Adipose tissue (tissue), 3 donors: ENCODE results near the gene NOS1. TPM values are rescaled to one million over a fixed set of nuclear protein-coding genes. Genes with fewer than 3 reads are reported as not detected.
"Not testable (repeated sequence)": the region's sequence is repeated elsewhere in the genome, so short reads cannot be mapped to it uniquely, and the experiment has no call there.

Experiments used
- H3K27ac ChIP-seq: one replicate; pipeline ENCODE4 v1.5.1; 2013; ENCODE audit warnings: low read depth, low read length
- WGBS, 3 donors: extraction: QIAGEN DNeasy Blood & Tissue Kit; methylation state at CpG; one replicate each; pipeline ENCODE4 v1.1.7; 2013; 5-methylcytosine and 5-hydroxymethylcytosine counted together
- polyA plus RNA-seq, 3 donors: library from polyadenylated mRNA; stranded (reverse); fragments of 200-250 nt; gene quantifications; one replicate each; pipeline ENCODE4 v1.2.3, GENCODE V29; 2013
- donor health status: healthy with polysubstance abuse.
- donor health status: Bipolar disorder and iron deficiency.
- donor health status: healthy.

Gene NOS1
- polyA plus RNA-seq, 3 donors, result under 0.01 to 0.13 (median 0.04) TPM

DNA sequence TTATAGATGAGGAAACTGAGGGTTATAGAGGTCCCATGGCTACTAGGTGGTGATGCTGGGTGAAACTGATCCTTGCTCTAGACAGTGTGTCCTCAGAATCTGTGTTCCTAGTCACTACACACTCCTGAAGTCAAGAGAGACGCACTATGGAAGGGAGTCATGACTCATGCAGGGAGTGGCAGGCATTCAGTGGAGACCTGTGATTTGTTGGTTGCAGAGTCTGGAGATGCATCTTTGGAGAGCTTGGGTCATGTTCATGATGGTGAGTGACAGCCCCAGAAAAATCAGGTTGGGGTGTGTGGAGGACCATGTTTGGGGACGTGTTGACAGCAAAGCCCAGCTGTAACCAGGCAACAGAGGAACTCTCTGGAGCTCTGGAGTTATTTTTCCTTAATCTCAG, 133.2 kb downstream of the NOS1 start:
- no peak overlapping the region for H3K27ac ChIP-seq
- WGBS, 3 donors, result 48 to 73% (median 64%) methylated on average over 2 of the region's 2 CpGs

- 47 to 68% (median 50%) methylated on average over 12 of the region's 12 CpGs for WGBS, 3 donors
Measured at GRCh38 chr12:117227000-117227653, 134.3 kb downstream of the NOS1 start.

DNA sequence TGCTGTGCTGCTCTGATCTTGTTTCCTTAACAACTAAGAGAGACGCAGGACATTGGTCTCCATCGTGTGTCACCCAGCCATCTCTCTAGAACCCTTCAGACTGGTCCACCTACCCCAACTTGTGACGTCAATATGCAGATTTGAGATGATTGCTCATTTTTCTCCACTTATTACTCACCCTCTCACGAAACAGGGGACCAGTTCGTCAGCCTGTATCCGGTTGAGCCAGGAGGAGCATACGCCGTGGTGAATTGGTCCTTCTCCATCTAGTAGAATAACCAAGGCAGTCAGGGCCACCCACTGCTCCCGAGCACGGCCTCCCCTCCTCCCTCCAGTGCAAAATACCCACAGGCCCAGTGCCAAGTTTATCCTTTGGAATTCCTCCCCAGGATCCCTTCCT, 134.9 kb downstream of the NOS1 start:
- 82 to 87% (median 85%) methylated on average over 10 of the region's 10 CpGs for WGBS, 3 donors
- no peak overlapping the region for H3K27ac ChIP-seq

More at GRCh38 chr12:117227000-117227653, 134.3 kb downstream of the NOS1 start:
- H3K27ac ChIP-seq, result no peak overlapping the region

- H3K27ac ChIP-seq, result no peak overlapping the region
- 78 to 92% (median 83%) methylated on average over 6 of the region's 6 CpGs for WGBS, 3 donors
Measured at GRCh38 chr12:117225179-117225578, 136.2 kb downstream of the NOS1 start.

DNA sequence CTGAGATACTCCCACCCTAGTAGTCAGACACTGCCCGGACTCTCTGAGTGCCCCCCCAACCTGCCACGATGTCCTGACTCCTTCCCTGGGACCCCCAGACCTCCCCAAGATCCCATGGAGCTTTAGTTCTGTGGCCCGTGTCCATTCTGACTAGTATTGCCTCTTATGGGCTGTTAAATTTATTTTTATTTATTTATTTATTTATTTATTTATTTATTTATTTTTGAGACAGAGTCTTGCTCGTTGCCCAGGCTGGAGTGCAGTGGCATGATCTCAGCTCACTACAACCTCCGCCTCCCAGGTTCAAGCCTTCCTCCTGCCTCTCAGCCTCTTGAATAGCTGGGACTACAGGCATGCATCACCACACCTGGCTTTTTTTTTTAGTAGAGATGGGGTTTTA, 140.5 kb downstream of the NOS1 start:
- whole genome bisulfite sequencing, 3 donors, result 73 to 88% (median 76%) methylated on average over 5 of the region's 5 CpGs
- H3K27ac ChIP-seq, result not testable (repeated sequence)

DNA sequence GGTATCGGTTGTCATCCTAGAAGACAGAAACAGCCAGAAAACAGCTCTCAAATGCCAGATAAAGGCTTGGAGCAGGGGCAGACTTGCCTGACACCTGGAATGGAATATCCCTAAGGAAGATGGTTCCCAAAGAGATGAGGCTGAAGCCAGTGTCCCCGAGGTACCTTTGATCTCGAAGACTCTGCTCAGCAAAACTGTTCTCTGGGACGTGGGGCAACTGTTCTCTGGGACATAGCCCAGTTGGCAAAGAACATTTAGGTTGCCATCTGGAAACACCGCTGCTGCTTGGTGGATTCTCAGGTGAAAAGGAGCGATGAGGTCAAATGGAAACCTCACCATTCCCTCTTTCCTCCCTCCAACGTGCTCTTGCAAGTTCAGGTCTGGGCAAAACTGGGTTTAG, 143.3 kb downstream of the NOS1 start:
- no peak overlapping the region for H3K27ac ChIP-seq
- WGBS, 3 donors, result 76 to 81% (median 77%) methylated on average over 7 of the region's 7 CpGs

DNA sequence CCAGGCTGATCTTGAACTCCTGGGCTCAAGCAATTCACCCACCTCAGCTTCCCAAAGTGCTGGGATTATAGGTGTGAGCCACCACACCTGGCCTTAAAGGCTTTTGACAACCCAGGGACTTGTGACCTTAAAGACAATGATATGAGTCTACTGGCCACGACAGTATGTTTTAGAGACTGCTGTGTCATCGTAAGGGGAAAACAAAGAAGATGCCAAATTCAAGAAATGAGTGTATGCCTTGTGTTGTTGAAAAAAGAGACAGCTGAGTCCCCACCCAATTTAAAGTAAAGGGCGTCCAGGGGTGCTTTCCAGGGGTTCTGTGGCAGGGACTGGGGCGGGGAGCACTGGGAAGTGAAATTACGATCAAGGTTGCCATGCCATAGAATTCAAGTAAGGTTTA, 144.7 kb downstream of the NOS1 start:
- H3K27ac ChIP-seq, result no peak overlapping the region
- WGBS, 3 donors, result 72 to 81% (median 80%) methylated on average over 5 of the region's 5 CpGs

DNA sequence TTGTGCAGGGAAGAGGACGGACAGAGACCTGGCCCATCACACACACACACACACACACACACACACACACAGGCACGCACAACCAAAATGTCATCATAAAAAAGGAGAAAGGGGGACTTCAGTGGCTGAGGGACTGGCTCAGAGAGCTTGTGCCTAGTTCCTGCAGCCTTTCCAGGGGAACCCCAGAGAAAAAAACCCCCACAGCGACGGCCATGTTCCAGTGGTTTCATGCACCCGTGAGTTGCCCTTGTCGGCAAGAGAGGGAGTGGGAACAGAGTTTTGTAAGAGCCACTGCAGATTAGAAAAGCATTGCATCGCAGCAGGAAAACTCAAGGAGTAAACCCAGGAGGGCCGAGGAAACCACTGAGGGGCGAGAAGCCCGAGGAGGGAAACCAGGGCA, 146.6 kb downstream of the NOS1 start:
- 69 to 79% (median 76%) methylated on average over 10 of the region's 10 CpGs for WGBS, 3 donors
- no peak overlapping the region for H3K27ac ChIP-seq

DNA sequence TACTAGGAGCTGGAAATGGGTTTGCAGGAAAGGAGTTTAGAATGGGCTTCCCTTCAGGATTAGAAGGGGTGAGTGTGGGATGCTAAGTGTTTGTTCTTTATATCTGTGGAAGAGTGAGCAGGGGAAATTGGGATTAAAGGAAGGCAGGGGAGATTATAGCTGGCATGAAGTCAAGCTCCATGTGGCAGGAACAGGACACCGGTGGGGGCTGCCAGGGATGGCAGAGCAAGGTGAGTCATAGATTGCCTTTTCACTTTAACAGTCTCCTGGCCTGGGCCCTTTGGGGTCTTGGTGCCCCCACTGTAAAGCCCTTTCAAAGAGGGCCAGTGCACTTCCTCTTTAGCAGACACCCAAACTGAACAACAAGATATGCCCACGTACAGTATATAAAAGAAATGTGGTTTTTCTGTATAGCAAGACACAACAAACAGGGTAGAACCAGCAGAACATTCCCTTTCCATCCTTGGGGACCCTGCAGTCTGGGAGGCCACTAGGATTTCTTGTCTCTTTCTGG, 148.1 kb downstream of the NOS1 start:
- H3K27ac ChIP-seq, result no peak overlapping the region
- 23 to 50% (median 27%) methylated on average over 2 of the region's 2 CpGs for WGBS, 3 donors

- WGBS, 3 donors, result 16 to 20% (median 17%) methylated on average over 7 of the region's 7 CpGs
- no peak overlapping the region for H3K27ac ChIP-seq
Measured at GRCh38 chr12:117212563-117213190, 148.7 kb downstream of the NOS1 start.

- H3K27ac ChIP-seq, result no peak overlapping the region
- 86 to 94% (median 91%) methylated on average over 6 of the region's 6 CpGs for WGBS, 3 donors
Measured at GRCh38 chr12:117210266-117210918, 151.0 kb downstream of the NOS1 start.

GRCh38 chr12:117209626-117210025, 151.8 kb downstream of the NOS1 start:
- no peak overlapping the region for H3K27ac ChIP-seq
- 71 to 85% (median 73%) methylated on average over 3 of the region's 3 CpGs for WGBS, 3 donors

GRCh38 chr12:117208811-117209455, 152.5 kb downstream of the NOS1 start:
- no peak overlapping the region for H3K27ac ChIP-seq
- 80 to 86% (median 83%) methylated on average over 13 of the region's 13 CpGs for WGBS, 3 donors

GRCh38 chr12:117208206-117208605, 153.2 kb downstream of the NOS1 start:
- H3K27ac ChIP-seq, result no peak overlapping the region
- WGBS, 3 donors, result 76 to 85% (median 76%) methylated on average over 16 of the region's 16 CpGs

DNA sequence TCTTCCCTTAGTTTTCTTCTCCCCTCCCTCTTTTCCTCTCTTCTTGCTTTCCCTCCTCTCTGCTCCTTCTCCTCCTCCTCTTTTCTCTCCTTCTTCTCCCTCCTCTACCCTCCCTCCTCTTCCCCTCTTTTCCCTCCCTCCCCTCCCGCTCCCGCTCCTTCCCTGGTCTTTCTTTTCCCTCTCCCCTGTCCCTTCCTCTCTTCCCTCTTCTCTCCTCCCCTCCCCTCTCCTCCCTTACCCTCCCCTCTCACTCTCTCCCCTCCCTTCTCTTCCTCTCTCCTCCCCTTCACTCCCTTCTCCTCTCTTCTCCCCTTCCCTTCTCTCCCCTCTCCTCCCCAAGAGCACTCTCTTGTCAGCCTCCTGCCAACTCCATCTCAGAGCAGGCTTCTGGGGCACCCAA, 153.8 kb downstream of the NOS1 start:
- no peak overlapping the region for H3K27ac ChIP-seq
- 36 to 77% (median 65%) methylated on average over 2 of the region's 2 CpGs for WGBS, 3 donors

GRCh38 chr12:117202556-117202955, 158.9 kb downstream of the NOS1 start:
- WGBS, 3 donors, result 62 to 76% (median 70%) methylated on average over 9 of the region's 9 CpGs
- H3K27ac ChIP-seq, result no peak overlapping the region

DNA sequence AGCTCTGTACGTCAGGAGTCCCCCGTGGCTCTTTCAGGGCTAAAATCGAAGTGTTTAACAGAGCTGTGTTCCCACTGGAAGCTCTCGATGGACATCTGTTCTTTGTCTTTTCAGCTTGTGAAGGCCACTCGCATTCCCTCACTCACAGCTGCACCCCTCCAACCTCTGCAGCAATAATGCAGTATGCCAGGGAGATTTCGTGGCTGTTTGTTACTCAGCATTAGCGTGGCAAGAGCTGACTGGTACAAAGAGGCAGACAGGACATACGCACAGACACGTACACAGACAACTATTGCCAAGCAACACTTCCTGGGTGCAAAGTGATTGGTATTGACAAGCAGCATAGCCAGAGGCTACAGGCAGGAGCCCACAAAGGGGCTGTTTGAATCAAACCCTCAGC, 159.4 kb downstream of the NOS1 start:
- no peak overlapping the region for H3K27ac ChIP-seq
- 87 to 94% (median 91%) methylated on average over 9 of the region's 9 CpGs for WGBS, 3 donors

DNA sequence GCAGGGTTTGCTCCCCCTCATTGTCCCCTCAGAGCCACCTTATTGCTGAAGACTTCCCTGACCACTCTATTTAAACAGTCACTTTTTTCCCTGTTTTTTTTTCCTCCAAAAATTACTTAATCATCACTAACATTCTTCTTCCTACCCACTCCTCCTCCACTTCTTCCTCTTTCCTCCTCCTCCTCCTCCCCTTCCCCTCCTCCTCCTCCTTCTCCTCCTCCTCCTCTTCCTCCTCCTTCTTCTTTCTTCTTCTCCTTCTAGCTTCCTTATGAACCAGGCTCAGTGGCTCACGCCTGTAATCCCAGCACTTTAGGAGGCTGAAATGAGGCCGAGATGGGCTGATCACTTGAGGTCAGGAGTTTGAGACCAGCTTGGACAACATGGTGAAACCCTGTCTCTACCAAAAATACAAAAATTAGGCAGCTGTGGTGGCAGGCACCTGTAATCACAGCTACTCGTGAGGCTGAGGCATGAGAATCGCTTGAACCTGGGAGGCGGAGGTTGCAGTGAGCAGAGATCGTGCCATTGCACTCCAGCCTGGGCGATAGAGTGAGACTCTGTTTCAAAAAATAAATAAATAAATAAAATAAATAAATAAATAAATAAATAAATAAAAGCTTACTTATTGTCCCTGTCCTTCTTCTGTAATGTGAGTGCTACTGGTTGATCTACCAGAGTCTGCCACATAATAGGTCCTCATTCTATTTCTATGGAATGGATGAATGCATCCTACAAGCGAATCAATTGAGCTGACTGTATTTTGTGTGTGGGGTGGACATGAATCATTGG, 161.3 kb downstream of the NOS1 start:
- not testable (repeated sequence) for H3K27ac ChIP-seq
- 89 to 94% (median 92%) methylated on average over 8 of the region's 8 CpGs for WGBS, 3 donors
